GM18508 (cell line): ENCODE measurements around the gene SPIN2B.

ENCODE experiments used
- ATAC-seq: cut with Tn5 transposase; IDR thresholded peaks from one replicate; pipeline ENCODE4 v1.9.1; 2021; ENCODE audit warnings: moderate number of reproducible peaks; ENCODE audit not compliant: insufficient read depth, unreplicated experiment

SPIN2B gene

GRCh38 chrX:57074458-57074857 lies 46.9 kb downstream of the SPIN2B start:
- ATAC-seq: no peak

GRCh38 chrX:57070185-57070984 lies 51.0 kb downstream of the SPIN2B start:
- ATAC-seq: no peak
